Endometrial microvascular endothelial cells (primary cell): Measurements from ENCODE around the gene SPDYE9. TPM values are rescaled to one million over a fixed set of nuclear protein-coding genes. Genes with fewer than 3 reads are reported as not detected.
"Not testable (repeated sequence)": the region's sequence is repeated elsewhere in the genome, so short reads cannot be mapped to it uniquely, and the experiment has no call there.

ENCODE experiments used
- in situ Hi-C: cut with HindIII; loops from 2 replicates; pipeline ENCODE4 v1.10.0; 2017; ENCODE audit warnings: low sequenced_read_pairs, low pct_unique_long_range_greater_than_20kb; ENCODE audit errors: inconsistent ontology term
- total RNA-seq: library from RNA; depleted of rRNA; stranded (reverse); fragments of >200 nt; gene quantifications from one replicate; pipeline ENCODE4 v1.2.3, GENCODE V29; 2015; ENCODE audit errors: inconsistent ontology term

SPDYE9 gene, protein sequence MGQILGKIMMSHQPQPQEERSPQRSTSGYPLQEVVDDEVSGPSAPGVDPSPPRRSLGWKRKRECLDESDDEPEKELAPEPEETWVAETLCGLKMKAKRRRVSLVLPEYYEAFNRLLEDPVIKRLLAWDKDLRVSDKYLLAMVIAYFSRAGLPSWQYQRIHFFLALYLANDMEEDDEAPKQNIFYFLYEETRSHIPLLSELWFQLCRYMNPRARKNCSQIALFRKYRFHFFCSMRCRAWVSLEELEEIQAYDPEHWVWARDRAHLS
- not detected for total RNA-seq

DNA sequence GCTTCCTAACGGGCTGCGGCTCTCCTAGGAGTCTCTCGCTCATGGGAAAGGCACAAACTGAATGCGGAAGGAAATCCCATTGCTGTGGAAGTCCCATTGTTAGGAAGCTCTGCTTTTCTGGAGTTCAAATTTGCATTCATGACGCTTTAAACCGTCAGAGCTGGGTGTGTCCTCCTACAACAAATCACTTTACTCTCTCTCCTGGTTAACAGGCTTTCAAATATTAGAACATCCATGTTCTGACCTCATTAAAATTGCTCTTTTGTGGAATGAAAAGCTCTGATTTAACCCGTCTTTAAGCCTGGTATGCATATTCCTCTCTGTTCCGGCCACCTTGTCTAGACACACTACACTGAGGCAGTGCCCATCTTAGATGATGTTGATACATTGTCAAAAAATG is at the start of gene SPDYE9:
TSS of gene SPDYE9 (minus strand) at position 101 of the 400 bp plus-strand sequence. CDS start 1,800 bp downstream, outside the sequence.
- in situ Hi-C loops: not testable (repeated sequence)

DNA sequence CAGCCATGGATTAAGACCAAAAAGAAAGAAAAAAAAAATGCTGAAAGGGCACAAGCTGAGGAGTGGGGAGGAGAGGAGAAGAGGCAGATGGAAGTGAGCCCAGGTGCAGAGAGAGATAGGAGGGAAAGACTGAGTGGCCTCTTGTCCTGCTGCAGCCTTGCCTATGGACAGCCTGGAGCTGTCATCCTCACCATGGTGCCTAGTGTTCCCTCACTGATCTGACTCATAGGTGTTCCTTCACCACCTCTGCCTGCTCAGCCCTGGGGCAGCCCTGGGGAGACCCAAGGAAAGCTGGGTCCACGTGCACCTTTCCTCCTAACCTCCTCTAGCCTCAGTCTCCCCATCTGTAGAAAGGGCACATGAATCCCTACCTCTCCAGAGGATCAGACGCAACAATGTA is 49.0 kb upstream of the SPDYE9 start:
- in situ Hi-C loops: not testable (repeated sequence)

DNA sequence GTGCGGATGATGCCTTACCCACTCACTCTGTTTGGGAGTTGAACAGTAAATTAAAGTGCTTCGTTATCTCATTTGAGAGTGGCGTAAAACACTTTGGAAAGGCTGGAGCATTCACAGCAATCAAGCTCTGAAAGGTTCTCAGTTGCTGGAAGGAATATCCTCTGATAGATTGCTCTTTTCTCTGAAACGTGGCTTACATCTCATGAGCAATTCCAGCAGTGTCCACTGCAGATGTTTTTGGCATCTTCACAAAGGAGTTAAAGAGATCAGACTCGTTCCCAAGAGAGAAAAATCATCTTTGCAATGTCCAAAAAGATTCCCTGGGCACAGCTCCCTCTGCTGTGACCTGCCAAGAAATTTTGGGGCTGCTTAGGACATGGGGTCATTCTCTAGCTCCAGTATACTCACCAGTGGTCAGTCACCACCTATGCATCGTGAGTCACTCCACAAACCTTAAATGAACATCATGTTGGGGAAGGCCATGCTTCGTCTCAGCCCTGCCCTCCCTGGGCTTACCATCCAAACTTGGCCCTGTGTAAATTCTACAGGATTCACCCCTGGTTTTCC is 46.9 kb upstream of the SPDYE9 start:
- in situ Hi-C loops: not testable (repeated sequence)

DNA sequence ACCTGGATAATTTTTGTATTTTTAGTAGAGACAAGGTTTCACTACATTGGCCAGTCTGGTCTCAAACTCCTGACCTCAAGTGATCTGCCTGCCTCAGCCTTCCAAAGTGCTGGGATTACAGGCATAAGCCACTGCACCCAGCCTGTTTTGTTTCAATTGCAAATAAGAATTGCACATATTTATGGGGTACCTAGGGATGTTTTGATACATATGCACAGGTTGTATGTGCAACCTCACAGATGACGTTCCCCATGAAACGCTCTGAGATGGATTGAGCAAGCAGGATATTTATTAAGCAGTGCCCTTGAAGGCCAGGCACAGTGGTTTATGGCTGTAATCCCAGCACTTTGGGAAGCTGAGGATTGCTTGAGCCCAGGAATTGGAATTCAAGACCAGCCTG is 44.8 kb upstream of the SPDYE9 start:
- in situ Hi-C loops: not testable (repeated sequence)

DNA sequence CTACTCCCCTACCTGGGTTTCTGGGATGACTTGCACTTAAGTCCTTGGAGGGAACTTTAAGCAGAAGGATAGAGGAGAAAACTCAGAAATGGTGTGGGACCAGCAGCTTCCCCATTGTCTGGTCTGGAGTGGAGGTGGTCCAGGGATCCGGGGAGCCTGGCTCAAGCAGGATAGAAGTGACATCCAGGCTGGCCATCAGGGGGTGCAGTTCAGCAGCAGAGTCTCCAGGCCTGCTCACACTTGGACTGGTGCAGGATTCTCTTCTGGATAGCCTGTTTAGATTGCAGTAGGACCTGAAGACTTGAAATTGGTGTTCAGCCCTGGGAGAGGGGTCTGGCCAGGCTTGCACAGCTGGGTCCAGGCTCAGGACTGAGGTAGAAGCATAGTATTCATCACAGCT is 38.3 kb upstream of the SPDYE9 start:
- in situ Hi-C loops: not testable (repeated sequence)

DNA sequence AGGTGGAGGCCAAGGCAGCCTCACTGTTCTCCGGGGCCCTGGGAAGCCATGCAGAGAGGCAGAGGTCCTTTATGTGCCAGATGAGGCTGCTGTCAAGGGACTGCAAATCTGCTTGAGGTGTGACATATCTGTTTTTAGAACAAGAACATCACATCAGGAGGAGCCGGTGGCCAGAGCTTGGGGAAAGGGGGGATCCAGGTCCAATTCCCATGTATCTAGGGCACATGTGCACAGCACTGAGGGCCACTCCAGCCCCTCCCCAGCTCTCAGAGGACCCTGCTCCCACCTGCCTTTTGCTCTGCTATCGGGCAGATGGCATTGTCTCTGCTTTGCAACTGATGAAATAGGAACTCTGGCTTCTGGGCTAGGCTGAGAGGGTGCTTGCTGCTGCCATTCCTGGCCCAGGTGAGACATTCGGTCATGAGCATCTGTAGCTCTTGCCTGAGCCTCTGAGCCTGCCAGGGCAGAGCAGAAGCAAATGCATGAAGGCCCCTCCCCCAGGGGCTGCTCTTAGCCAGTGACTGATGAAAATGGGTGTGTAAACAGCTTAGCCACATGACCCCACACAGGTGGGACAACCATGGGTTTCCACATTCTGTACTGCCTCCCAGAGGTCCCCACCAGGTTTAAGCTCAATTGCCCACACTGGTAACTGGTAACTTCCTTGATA is 37.1 kb upstream of the SPDYE9 start:
- in situ Hi-C loops: not testable (repeated sequence)

DNA sequence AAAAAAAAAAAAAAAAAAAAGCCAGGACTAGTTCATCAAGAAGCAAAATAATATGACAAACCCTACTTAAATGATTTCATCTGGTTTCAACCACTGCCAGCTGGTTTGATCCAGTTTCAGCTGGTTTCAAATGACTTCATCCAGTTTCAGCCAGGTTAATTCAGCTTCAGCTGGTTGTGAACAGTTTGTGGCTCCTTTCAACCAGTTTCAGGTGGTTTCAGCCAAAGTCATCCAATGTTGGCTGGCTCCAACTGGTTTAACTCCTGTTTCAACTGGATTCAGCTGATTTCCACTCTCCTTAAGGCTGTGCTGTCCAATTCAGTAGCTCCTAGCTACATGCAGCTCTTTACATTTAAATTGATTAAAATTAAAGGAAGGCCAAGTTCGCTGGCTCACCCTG is 32.3 kb upstream of the SPDYE9 start:
- in situ Hi-C loops: not testable (repeated sequence)

DNA sequence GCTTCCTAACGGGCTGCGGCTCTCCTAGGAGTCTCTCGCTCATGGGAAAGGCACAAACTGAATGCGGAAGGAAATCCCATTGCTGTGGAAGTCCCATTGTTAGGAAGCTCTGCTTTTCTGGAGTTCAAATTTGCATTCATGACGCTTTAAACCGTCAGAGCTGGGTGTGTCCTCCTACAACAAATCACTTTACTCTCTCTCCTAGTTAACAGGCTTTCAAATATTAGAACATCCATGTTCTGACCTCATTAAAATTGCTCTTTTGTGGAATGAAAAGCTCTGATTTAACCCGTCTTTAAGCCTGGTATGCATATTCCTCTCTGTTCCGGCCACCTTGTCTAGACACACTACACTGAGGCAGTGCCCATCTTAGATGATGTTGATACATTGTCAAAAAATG is 28.0 kb downstream of the SPDYE9 start, which contains the start of gene SPDYE11:
TSS of gene SPDYE11 (minus strand) at position 101 of the 400 bp plus-strand sequence. CDS start 1,800 bp downstream, outside the sequence.
- in situ Hi-C loops: not testable (repeated sequence)

DNA sequence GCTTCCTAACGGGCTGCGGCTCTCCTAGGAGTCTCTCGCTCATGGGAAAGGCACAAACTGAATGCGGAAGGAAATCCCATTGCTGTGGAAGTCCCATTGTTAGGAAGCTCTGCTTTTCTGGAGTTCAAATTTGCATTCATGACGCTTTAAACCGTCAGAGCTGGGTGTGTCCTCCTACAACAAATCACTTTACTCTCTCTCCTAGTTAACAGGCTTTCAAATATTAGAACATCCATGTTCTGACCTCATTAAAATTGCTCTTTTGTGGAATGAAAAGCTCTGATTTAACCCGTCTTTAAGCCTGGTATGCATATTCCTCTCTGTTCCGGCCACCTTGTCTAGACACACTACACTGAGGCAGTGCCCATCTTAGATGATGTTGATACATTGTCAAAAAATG is 56.2 kb downstream of the SPDYE9 start, which contains the start of gene SPDYE8:
TSS of gene SPDYE8 (minus strand) at position 101 of the 400 bp plus-strand sequence. CDS start 1,800 bp downstream, outside the sequence.
- in situ Hi-C loops: not testable (repeated sequence)

Other genes starting within 250 kb of the SPDYE9 start
- 8.2 TPM for gene POM121, start 160.9 kb downstream of the SPDYE9 start, total RNA-seq
- gene TRIM74, start 116.6 kb downstream of the SPDYE9 start, total RNA-seq: not detected
- not detected for gene SPDYE8, start 56.3 kb downstream of the SPDYE9 start, total RNA-seq
- gene SPDYE11, start 28.1 kb downstream of the SPDYE9 start, total RNA-seq: not detected
- gene NSUN5, start 222.8 kb upstream of the SPDYE9 start, total RNA-seq: 14.6 TPM
- not detected for gene TRIM50, start 242.0 kb upstream of the SPDYE9 start, total RNA-seq
- gene FKBP6, start 242.1 kb upstream of the SPDYE9 start, total RNA-seq: not detected